Measurements from ENCODE around the gene FTCDNL1. TPM values are rescaled to one million over a fixed set of nuclear protein-coding genes. Genes with fewer than 3 reads are reported as not detected.
A peak's percentile ranks its signal among the peaks of the same experiment; 100 is the strongest.

FTCDNL1 gene
- 1 to 10 TPM in 1 of 2 donors, under 1 TPM in 1; 0.70 to 1.5 TPM for total RNA-seq
- polyA plus RNA-seq (2013, experiment 1 of 2): 0.43 TPM
- polyA plus RNA-seq (2013, experiment 2 of 2): 0.54 TPM
- long read RNA-seq, experiment 1, partial matches to known transcripts: 0 of 1 reads
- long read RNA-seq, experiment 1, other reads (novel, unspliced or antisense): 1 of 1 reads
- long read RNA-seq, experiment 2, partial matches to known transcripts: 0 of 1 reads
- long read RNA-seq, experiment 2, other reads (novel, unspliced or antisense): 1 of 1 reads
- long read RNA-seq, experiment 3, partial matches to known transcripts: 1 of 6 reads
- long read RNA-seq, experiment 3, other reads (novel, unspliced or antisense): 4 of 6 reads
- long read RNA-seq, experiment 4: 0 reads

- peak; percentile 85 for DNase-seq
- Histone ChIP-seq H3K36me3 (ENCODE audit: control insufficient read depth, insufficient read depth, low read length) (no peaks in the 10 kb centered on the region), H3K27ac (ENCODE audit: low read depth, low read length) (no peak within 1 kb of the TSS), H3K9ac (ENCODE audit: extremely low read depth, low read length, poor library complexity, severe bottlenecking) (peak within 1 kb of the TSS; percentile 30), H3K9me3 (ENCODE audit: control insufficient read depth, low read length) (no peaks in the 10 kb centered on the region), H3K4me3 (ENCODE audit: low read length) (peak within 1 kb of the TSS; percentile 84), H3K4me1 (ENCODE audit: control insufficient read depth, insufficient read depth, low read length) (no peaks in the 10 kb centered on the region), H3K27me3 (ENCODE audit: control insufficient read depth, insufficient read depth, low read length, poor library complexity, severe bottlenecking) (peaks cover 24% of the 10 kb centered on the region)
- Mint-ChIP-seq H3K27me3 (ENCODE audit: insufficient read depth) (peaks cover 24% of the 10 kb centered on the region), H3K36me3 (ENCODE audit: low read depth) (no peaks in the 10 kb centered on the region), H3K4me1 (peaks cover 3% of the 10 kb centered on the region), H3K9me3 (no peaks in the 10 kb centered on the region), H3K4me3 (peak within 1 kb of the TSS; percentile 76), H3K27ac (peak within 1 kb of the TSS; percentile 82)
- TF ChIP-seq, protein P1, sequence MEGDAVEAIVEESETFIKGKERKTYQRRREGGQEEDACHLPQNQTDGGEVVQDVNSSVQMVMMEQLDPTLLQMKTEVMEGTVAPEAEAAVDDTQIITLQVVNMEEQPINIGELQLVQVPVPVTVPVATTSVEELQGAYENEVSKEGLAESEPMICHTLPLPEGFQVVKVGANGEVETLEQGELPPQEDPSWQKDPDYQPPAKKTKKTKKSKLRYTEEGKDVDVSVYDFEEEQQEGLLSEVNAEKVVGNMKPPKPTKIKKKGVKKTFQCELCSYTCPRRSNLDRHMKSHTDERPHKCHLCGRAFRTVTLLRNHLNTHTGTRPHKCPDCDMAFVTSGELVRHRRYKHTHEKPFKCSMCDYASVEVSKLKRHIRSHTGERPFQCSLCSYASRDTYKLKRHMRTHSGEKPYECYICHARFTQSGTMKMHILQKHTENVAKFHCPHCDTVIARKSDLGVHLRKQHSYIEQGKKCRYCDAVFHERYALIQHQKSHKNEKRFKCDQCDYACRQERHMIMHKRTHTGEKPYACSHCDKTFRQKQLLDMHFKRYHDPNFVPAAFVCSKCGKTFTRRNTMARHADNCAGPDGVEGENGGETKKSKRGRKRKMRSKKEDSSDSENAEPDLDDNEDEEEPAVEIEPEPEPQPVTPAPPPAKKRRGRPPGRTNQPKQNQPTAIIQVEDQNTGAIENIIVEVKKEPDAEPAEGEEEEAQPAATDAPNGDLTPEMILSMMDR (conservative IDR thresholded peaks at IDR 0.05): peak; percentile 79
- WGBS, 2 experiments (ENCODE audit: insufficient coverage in 1 of 2, insufficient read length in 1 of 2): 1% methylated on average over 22 to 80 of the region's 80 CpGs
These were observed at the start of gene FTCDNL1 for GRCh38 chr2:199850718-199851500. Gene FTCDNL1, minus strand, starts transcription at chr2:199851192. Its CDS starts 2,230 bp downstream, at chr2:199848962.

GRCh38 chr2:199896617-199897016 lies 45.6 kb upstream of the FTCDNL1 start:
- peaks cover 8% of the 10 kb centered on the region for H3K4me1 Mint-ChIP-seq
- WGBS, 2 experiments (ENCODE audit: insufficient coverage in 1 of 2, insufficient read length in 1 of 2): 85 to 100% methylated on average over 1 to 2 of the region's 2 CpGs
- no peaks in the 10 kb centered on the region for H3K9me3 Mint-ChIP-seq

DNA sequence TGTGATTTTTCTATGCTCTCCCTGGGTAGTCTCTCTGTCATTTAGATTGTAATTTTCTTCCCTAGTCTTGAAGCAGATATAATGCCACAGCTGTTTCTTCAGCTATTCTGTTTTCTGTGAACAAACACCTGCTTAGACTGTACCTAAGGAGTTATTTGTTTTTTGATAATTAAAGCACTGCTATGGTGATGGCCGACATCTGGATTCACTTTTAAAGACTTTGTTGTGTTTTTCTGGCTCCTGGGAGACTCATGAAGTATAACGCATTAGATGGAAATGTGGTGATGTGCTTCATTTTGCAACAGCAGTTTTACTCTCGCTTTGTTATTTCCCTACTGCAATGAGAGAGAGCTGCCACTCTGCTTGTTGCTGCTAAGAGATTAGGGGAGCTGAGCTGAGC lies 44.4 kb upstream of the FTCDNL1 start:
- peaks cover 8% of the 10 kb centered on the region for H3K4me1 Mint-ChIP-seq
- no peak overlapping the region for H3K27ac ChIP-seq (ENCODE audit: low read depth, low read length)

More at GRCh38 chr2:199896617-199897016, 45.6 kb upstream of the FTCDNL1 start:
- Histone ChIP-seq H3K9me3 (ENCODE audit: control insufficient read depth, low read length) (no peaks in the 10 kb centered on the region), H3K27ac (ENCODE audit: low read depth, low read length) (no peak overlapping the region), H3K9ac (ENCODE audit: extremely low read depth, low read length, poor library complexity, severe bottlenecking) (no peak overlapping the region), H3K36me3 (ENCODE audit: control insufficient read depth, insufficient read depth, low read length) (no peaks in the 10 kb centered on the region), H3K4me3 (ENCODE audit: low read length) (no peak overlapping the region), H3K27me3 (ENCODE audit: control insufficient read depth, insufficient read depth, low read length, poor library complexity, severe bottlenecking) (no peaks in the 10 kb centered on the region), H3K4me1 (ENCODE audit: control insufficient read depth, insufficient read depth, low read length) (no peaks in the 10 kb centered on the region)
- H3K4me3 Mint-ChIP-seq: no peak overlapping the region
- DNase-seq: no peak
- H3K36me3 Mint-ChIP-seq (ENCODE audit: low read depth): no peaks in the 10 kb centered on the region
- H3K27me3 Mint-ChIP-seq (ENCODE audit: insufficient read depth): no peaks in the 10 kb centered on the region
- H3K27ac Mint-ChIP-seq: no peak overlapping the region
- TF ChIP-seq, protein P1 (conservative IDR thresholded peaks at IDR 0.05): no peak

More for the DNA sequence above, 44.4 kb upstream of the FTCDNL1 start:
- no peaks in the 10 kb centered on the region for H3K36me3 Mint-ChIP-seq (ENCODE audit: low read depth)
- Histone ChIP-seq H3K9me3 (ENCODE audit: control insufficient read depth, low read length) (no peaks in the 10 kb centered on the region), H3K36me3 (ENCODE audit: control insufficient read depth, insufficient read depth, low read length) (no peaks in the 10 kb centered on the region), H3K27me3 (ENCODE audit: control insufficient read depth, insufficient read depth, low read length, poor library complexity, severe bottlenecking) (no peaks in the 10 kb centered on the region), H3K4me3 (ENCODE audit: low read length) (no peak overlapping the region), H3K4me1 (ENCODE audit: control insufficient read depth, insufficient read depth, low read length) (no peaks in the 10 kb centered on the region), H3K9ac (ENCODE audit: extremely low read depth, low read length, poor library complexity, severe bottlenecking) (no peak overlapping the region)
- WGBS, 2 experiments (ENCODE audit: insufficient coverage in 1 of 2, insufficient read length in 1 of 2): 89 to 90% methylated on average over 2 to 3 of the region's 3 CpGs
- no peak overlapping the region for H3K27ac Mint-ChIP-seq
- no peaks in the 10 kb centered on the region for H3K27me3 Mint-ChIP-seq (ENCODE audit: insufficient read depth)
- H3K9me3 Mint-ChIP-seq: no peaks in the 10 kb centered on the region
- TF ChIP-seq, protein P1 (conservative IDR thresholded peaks at IDR 0.05): no peak
- no peak overlapping the region for H3K4me3 Mint-ChIP-seq
- DNase-seq: no peak

Data from endodermal cell (in vitro differentiated cells).